ENCODE measurements around the gene STMP1. TPM values are rescaled to one million over a fixed set of nuclear protein-coding genes. Genes with fewer than 3 reads are reported as not detected.
"Not testable (repeated sequence)": the region's sequence is repeated elsewhere in the genome, so short reads cannot be mapped to it uniquely, and the experiment has no call there.

STMP1 gene
- total RNA-seq, 1 donor from 2014 or later: 20.7 TPM

DNA sequence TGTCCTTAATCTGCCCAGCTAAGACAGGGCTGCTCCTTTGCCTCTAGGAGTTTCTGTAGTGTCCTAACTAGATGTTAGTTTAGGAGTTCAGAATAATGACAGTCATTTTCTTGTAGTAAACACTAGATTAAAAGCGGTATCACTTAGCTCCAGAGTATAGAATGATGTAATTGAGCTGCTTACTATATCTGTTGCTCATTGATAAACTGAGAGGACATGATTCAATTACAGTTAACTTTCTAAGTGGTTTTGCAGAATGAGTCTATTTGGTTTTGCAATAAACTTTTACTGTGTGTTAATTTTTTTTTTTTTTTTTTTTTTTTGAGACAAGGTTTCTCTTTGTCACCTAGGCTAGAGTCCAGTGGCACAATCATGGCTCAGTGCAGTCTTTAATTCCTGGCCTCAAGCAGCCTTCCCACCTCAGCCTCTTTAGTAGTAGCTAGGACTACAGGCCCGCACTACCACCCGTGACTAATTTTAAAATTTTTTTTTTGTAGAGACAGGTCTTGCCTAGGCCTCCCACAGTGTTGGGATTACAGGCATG, 1.8 kb downstream of the STMP1 start:
- DNase-seq (ENCODE audit: low read depth): no peak

DNA sequence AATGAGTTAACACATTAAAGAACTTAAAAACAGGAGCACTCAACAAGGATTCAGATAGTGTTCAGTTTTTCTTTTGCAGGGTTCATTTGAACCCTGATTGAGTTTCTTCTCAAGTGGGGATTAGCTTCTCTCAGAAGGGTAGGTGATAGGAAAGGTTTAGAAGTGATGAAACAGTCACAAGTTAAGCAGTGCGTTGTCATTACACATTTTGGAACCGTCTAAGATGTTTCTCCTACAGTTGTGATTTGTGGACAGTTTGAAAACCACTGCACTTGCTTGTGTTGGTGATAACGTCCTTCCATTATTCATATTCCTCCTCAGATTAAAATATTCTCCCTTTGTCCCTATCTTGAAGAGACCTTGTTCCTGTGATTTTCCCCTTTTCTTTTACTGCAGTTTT, 2.7 kb downstream of the STMP1 start:
- no peak for DNase-seq (ENCODE audit: low read depth)

DNA sequence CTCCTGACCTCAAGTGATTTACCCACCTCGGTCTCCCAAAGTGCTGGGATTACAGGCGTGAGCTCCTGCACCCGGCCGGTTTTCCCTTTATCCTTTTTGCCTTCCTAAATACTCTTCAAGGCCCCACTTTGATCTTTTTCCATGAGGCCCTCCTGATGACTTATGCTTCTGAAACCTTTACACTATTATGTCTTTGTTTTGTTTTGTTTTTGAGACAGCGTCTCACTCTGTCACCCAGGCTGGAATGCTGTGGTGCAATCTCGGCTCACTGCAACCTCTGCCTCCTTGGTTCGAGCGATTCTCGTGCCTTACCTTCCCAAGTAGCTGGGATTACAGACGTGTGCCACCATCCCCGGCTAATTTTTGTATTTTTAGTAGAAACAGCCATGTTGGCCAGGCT, 3.8 kb downstream of the STMP1 start:
- DNase-seq (ENCODE audit: low read depth): no peak

DNA sequence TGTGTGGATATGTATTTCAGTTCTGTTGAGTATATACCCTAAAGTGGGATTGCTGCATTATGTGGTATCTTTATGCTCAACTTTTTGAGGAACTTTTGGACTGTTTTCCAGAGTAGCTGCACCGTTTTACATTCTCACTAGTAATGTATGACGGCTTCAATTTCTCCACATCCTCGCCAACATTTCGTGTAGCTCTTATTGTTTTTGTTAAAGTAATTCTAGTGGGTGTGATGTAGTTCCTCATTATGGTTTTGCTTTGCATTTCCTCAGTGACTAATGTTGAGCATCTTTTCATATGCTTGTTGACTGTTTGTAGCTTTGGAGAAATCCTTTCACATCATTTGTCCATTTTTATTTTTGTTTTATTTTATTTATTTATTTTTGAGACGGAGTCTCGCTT, 4.5 kb downstream of the STMP1 start:
- no peak for DNase-seq (ENCODE audit: low read depth)

DNA sequence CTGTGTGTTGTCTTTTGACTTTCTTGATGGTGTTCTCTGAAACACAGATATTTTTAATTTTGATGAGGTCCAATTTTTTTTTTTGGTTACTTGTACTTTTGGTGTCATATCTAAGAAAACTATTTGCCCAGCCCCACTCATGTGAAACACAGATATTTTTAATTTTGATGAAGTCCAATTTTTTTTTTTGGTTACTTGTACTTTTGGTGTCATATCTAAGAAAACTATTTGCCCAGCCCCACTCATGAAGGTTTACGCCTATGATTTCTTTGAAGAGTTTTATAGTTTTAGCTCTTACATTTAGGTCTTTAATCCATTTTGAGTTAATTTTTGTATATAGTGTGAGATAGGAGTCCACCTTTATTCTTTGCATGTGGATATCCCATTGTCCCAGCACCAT, 5.3 kb downstream of the STMP1 start:
- not testable (repeated sequence) for DNase-seq (ENCODE audit: low read depth)

DNA sequence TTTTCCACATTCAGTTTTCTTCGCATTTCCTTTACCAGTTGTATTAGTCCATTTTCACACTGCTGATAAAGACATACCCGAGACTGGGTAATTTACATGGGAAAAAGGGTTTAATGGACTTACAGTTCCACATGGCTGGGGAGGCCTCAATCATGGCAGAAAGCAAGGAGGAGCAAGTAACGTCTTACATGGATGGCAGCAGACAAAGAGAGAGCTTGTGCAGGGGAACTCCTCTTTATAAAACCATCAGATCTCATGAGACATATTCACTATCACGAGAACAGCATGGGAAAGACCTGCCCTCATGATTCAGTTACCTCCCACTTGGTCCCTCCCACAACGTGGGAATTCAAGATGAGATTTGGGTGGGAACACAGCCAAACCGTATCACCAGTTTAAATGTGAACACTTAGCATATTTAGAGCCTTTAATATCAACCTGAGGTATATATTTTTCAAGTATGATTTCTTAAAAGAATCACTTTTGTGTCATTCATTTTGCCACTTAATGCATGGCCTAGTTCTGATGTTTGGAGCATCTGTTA, 6.6 kb downstream of the STMP1 start:
- DNase-seq (ENCODE audit: low read depth): not testable (repeated sequence)

DNA sequence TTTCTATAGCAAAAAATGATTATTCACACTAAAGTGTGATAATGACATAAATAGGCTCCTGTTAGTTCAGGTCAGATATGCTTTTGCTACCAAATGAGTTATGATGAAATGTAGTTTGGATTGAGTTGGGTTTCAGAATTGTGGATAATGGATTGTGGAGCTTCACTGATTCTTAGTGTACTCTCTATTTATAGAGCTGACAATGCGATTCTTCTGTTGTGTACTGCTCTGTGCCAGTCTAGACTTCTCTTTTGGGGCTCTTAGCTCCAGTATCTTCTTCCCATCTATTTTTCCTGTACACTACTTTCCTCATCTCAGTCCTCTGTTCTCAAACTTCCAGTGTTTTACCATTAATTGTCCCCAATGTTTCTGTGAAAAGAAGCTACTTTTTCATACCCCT, 7.5 kb downstream of the STMP1 start:
- no peak for DNase-seq (ENCODE audit: low read depth)

DNA sequence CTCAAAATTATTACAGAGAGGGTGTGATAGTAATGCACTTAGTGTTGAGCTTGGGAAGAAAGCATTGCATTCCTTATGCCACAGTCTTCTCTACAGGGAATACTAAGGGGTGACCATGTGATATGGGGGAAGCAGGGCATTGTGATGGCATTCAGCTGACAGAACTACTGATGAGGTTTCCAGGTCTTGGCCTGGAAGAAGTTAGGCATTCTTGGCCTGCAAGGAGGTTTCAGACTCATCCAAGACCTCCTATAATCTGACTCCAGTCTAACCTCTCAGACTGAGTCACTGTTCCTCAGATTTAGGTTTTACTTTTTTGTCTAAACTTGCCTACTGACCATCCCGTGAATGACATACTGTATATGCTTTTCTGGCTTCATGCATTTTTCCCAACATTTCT, 7.9 kb downstream of the STMP1 start:
- peak; percentile 67 for DNase-seq (ENCODE audit: low read depth)

DNA sequence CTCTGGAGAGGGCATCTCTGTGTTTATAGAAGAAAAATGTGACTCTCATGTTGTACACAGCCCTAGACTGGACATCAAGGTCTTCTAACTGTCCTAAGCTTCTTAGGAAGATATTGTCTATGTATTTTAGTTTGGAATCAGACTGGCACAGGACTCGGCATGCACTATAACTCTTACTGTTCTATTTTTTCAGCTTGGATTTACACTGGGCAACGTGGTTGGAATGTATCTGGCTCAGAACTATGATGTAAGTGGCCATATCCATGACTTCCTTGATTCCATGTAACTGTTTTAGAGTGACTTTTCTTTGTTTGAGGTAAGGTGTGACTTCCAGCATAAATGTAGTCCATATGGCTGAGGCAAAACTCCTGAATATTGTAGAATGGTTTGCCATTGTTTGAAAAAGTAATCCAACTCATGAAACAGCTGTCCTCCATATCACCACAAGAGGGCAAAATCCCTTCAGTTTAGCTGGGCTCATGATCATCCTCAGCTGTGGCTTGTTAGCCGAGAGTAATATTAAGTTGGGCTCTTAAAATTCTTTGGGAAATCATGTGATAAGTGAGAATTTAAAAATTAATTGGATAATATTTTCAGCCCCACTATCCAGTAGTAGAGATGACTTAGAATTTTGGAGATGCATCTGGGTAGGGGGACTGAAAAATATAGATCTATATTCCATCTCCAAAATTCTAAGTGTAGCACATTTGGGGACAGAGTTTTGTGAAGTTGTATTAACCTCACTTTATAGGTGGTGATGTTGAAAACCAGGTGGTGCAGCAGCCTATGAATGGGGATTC, 10.4 kb downstream of the STMP1 start:
- DNase-seq (ENCODE audit: low read depth): peak; percentile 91

DNA sequence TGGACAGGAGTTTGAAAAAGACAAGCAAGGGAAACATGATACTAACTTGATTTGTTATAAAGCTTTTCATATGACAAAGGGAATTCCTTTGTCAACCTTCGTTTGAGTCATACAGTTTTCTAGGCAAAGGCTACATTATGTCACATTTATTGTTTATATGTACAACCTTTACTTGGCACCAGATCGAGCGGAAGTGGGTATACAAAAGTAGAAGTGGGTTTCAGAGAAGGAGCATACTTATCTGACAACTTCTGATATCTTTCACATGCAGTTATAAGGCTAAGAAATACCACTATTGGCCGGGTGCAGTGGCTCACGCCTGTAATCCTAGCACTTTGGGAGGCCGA, 11.0 kb downstream of the STMP1 start:
- peak; percentile 63 for DNase-seq (ENCODE audit: low read depth)

DNA sequence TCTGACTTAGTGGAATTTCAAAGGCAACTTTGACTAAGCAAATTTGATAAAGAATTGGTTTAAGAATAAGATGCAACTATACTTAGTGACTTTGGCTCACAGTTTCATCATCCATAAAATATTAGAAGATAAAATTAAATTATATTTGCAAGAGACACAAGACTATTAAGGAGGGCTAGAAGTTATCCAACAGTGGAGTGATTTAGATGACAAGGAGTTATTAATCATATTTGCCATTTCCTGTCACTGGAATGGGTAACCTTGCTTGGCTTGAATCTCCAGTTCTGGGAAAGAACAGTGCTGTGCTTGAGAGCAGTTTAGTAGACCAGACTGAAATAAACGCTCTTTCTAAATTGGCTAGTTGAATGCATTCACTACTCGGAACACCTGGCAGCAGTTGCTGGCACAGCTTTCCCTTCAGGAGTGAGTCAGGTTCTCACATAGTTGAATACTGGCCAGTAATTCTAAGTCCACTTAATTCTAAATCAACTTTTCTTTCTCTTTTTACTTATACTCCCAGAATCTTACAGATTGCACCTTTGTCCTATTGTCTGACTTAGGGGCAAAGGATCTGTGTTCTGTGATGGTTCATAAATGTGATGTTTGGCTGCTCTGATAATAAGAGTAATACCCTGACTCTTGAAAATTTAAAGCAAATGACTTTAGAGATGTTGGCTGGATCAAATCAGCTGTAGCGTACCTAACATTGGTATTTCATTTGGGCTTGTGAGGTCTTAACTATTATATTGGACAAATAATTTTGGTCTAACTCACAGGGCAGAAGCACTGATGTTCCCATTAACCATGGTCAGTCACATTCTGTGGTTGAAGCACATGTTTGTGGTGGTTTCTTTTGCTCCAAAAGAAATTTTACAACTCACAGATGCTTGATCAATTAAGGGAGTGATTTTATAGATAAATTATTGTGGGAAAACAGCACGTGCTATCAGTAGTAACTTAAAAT, 16.6 kb downstream of the STMP1 start:
- DNase-seq (ENCODE audit: low read depth): peak; percentile 92

DNA sequence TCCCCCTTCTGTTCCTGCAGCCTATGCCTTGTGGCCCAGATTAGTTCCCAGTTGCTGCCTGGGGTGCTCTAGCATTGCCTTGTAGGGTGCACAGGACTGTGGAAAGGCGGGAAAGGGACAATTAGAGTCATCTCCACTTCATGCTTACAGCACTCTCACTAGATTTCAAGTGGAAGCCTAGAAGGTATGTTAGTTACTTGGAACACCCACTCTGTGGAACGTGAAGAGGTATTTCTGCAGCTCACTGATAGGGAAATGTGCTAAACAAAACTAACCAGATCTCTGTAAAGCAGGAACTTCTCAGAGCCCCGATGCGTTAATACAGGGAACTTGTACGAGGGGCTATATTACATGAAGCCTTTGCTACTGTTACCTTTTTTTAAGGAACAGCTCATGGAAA, 19.4 kb downstream of the STMP1 start:
- no peak for DNase-seq (ENCODE audit: low read depth)

DNA sequence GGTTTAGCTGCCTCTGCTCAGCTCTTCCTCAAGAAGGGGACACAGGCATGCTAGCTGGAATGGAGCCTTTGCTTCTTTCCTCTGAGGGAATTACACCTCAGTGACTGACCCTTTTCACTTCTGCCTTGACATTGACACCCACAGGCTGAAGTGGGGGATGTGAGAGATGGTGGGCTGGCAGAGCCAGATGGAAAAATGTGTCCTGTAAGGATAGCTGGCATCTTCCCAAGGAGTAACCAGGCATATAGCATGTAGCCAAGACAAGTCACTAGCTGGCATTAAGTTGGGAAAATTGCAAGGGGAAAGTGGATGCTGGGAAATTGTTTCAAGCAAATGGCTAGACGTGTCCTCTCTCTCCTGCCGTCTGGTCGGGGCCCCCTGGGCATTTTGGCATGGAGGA, 19.9 kb downstream of the STMP1 start:
- DNase-seq (ENCODE audit: low read depth): no peak

DNA sequence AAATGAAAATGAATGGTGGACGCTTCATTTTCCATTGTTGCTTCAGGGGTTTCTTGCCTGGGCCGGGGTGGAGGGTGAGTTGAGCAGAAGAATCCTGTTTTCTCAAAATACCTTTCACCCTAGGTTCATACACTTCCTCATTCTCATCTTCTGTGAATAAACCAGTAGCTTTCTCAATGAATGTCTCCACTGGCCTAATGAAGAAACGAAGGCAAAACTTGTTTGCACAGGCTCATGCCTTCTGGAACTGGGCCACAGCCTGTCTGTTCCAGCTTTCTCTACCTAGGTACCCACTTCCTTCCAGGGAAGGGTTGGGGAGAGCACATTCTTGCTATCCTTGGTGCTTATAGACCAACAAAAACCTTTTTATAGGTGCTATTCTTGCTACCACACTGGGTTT, 21.3 kb downstream of the STMP1 start:
- no peak for DNase-seq (ENCODE audit: low read depth)

DNA sequence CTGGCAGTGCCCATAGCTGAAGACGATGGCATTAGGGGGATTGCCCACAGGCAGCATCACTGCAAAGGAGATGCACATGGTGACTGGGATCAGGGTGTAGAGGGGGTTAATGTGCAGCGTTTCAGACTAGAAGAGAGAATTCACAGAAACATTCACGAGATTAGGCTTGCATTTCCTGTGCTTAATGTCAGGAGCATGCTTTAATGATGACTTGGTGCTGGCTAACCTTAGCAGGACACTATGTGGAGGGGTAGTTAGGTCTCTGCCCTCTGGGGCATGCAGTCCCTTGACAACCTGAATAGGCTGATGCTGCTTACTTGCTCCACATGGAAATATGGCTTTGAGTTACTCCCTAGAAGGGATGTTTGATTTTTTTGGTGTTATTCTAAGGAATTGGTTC, 21.8 kb downstream of the STMP1 start:
- no peak for DNase-seq (ENCODE audit: low read depth)

DNA sequence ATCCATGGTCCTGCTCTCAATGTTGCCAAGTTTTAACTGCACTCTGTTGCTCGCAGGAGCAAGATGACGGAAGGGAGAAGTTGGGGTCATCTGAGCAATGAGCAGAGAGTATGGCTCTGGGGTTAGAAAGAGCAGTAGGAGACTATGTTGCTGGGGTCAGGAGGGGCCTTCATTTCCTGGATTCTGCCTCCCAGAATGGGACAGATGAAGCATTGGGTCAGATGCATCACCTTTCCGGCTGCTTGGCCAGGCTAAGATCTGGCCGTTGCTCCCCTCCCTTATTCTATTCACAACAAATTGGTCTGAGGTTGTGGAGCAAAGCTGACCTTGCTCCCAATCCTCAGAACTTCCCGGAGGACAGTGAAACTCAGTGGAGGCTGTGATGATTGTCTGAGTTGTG, 22.4 kb downstream of the STMP1 start:
- no peak for DNase-seq (ENCODE audit: low read depth)

DNA sequence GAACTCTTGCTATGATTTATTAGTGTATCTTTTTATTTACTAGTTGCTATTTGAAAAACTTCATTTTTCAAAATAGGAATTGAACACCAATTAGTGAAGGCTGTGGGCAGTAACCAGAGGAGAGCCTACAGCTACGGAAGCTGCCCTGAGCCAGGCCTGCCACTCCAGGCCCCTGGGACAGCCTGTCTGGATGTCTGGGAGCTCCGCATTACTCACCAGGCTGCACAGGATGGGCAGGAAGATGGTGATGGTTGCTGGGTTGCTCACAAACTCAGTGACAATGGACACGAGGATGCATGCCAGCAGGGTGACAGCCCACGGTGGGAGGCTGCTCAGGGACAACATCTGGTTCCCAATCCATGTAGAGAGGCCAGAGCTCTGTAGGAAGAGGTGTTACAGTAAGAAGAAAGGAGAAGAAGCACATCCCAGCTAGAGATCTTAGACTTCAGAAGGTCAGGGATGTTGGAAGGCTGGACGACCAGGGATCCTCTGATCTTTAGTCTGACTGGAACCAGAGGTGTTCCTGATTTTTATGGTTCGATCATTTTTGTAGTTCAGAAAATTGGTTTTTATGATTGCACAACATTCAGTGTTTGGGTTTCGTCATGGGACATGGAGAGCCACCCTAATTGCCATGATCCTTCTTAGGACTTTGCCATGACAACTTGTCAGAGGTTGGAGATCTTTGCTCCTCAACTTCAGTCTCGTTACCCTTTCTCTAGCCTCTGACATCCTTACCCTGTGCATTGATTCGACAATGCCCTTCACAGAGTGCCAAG, 23.2 kb downstream of the STMP1 start:
- no peak for DNase-seq (ENCODE audit: low read depth)

DNA sequence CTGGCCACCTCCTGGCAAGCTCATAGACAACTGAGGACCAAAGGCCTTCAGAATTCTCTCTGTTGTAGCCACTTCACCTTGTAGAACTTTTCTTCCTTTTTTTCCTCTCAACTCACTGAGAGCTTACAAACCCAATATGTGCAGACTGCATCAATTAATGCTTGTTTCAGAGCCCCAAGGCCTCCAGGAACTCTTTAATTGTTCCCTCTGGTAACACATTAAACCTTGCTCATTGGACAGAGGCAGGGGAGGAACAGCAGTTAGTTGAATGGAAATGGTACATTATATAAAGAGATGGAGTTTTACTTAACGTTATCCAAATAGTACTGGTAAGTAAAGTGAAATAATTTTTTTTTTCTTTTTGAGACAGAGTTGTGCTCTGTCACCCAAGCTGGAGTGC, 25.2 kb downstream of the STMP1 start:
- no peak for DNase-seq (ENCODE audit: low read depth)

DNA sequence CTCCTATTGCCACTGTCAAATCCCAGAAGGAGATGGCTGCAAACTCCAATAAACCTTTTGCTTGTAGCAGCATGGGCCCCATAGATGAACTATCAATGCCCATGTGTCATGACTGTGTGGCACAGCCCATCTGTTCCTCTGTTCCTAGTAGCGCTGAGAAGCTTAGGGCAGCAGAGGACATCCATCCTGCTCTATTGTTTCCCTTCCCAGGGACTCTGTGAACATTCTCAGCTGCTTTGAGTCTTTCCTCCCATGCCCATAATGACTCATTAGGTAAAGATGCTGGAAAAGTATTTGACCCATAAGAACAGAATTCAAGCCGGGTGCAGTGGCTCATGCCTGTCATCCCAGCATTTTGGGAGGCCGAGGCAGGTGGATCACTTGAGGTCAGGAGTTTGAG, 28.3 kb downstream of the STMP1 start:
- DNase-seq (ENCODE audit: low read depth): peak; percentile 99

DNA sequence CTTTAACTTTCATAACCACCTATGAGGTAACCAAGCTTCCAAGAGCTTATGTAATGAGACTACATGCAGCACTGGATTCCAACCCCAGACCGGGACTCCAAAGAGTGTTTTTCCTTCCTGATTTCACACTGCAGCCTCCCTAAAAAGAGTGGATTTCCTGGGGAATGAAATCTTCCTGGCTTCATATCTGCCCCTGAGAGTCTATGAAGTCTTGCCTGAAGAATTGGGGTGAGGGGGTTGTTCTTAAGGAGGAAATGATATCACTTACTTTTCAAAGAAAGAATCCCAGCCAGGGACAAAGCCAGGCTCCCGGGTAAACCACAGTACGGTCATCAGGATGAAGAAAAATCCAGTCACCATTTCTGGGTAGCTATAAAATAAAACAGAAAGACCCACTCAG, 29.7 kb downstream of the STMP1 start:
- peak; percentile 57 for DNase-seq (ENCODE audit: low read depth)

DNA sequence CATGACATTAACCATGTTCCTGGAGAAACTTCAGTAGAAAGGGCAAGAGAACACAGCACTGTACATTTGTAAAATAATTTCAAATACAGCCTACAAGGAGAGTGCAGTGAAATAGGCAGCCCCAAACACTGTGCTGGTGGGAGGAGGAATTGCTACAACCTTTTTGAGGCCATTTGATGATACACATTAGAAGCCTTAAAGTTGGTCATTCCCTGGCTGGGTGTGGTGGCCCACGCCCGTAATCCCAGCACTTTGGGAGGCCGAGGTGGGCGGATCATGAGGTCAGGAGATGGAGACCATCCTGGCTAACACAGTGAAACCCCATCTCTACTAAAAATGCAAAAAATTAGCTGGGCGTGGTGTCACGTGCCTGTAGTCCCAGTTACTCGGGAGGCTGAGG, 30.3 kb downstream of the STMP1 start:
- DNase-seq (ENCODE audit: low read depth): not testable (repeated sequence)

Data from myocyte (in vitro differentiated cells).